HepG2 (cell line): ENCODE data around the gene TRIM31. TPM values are rescaled to one million over a fixed set of nuclear protein-coding genes. Genes with fewer than 3 reads are reported as not detected.

ENCODE experiments used
- CEBPG ChIP-seq: IDR thresholded peaks from 2 replicates; pipeline ENCODE4 v1.6.1; 2016
- EZH2 ChIP-seq: conservative IDR thresholded peaks from 2 replicates; pipeline ENCODE4 v1.6.1; 2012; ENCODE audit warnings: mild to moderate bottlenecking, low read depth, low read length, moderate library complexity
- FOSL1 ChIP-seq: sonication (generic); formaldehyde crosslinking; IDR thresholded peaks from 2 replicates; pipeline ENCODE4 v1.9.0; 2021; ENCODE audit warnings: missing genetic modification reagents, borderline replicate concordance
- FOXJ3 ChIP-seq: sonication (generic); formaldehyde crosslinking; IDR thresholded peaks from 2 replicates; pipeline ENCODE4 v1.4.0; 2020; ENCODE audit warnings: missing genetic modification reagents, mild to moderate bottlenecking, borderline replicate concordance
- HDAC2 ChIP-seq: sonication (generic); formaldehyde crosslinking; IDR thresholded peaks from 2 replicates; pipeline ENCODE4 v1.4.0; 2020; ENCODE audit warnings: missing genetic modification reagents
- HNRNPLL ChIP-seq: fragments of 200-400 bp; formaldehyde crosslinking; IDR thresholded peaks from 2 replicates; pipeline ENCODE4 v1.6.1; 2017; ENCODE audit warnings: mild to moderate bottlenecking, low read depth, low read length; ENCODE audit not compliant: poor library complexity, severe bottlenecking
- IRF9 ChIP-seq: sonication (generic); formaldehyde crosslinking; IDR thresholded peaks from 2 replicates; pipeline ENCODE4 v1.8.0; 2022; ENCODE audit warnings: missing genetic modification reagents, mild to moderate bottlenecking, borderline replicate concordance
- JARID2 ChIP-seq: sonication (generic); formaldehyde crosslinking; IDR thresholded peaks from 2 replicates; pipeline ENCODE4 v1.8.1; 2023; ENCODE audit warnings: missing genetic modification reagents, inconsistent platforms; ENCODE audit not compliant: insufficient replicate concordance
- NBN ChIP-seq: fragments of 450-650 bp; conservative IDR thresholded peaks from 2 replicates; pipeline ENCODE4 v1.6.1; 2017
- PBX2 ChIP-seq: IDR thresholded peaks from 2 replicates; pipeline ENCODE4 v1.6.1; 2016; ENCODE audit warnings: control low read depth
- PRPF4 ChIP-seq: fragments of 200-400 bp; formaldehyde crosslinking; IDR thresholded peaks from 2 replicates; pipeline ENCODE4 v1.6.1; 2016; ENCODE audit warnings: low read length, low read depth; ENCODE audit not compliant: poor library complexity, severe bottlenecking
- RNF2 ChIP-seq: fragments of 450-650 bp; conservative IDR thresholded peaks from 2 replicates; pipeline ENCODE4 v1.6.1; 2016; ENCODE audit warnings: low read depth
- SAP130 ChIP-seq: IDR thresholded peaks from 2 replicates; pipeline ENCODE4 v1.6.1; 2016; ENCODE audit warnings: low read depth
- TBX3 ChIP-seq: fragments of 450-650 bp; IDR thresholded peaks from 2 replicates; pipeline ENCODE4 v1.6.1; 2017; ENCODE audit warnings: antibody characterized with exemption, mild to moderate bottlenecking, inconsistent platforms, borderline replicate concordance
- TP53 ChIP-seq: sonication (generic); formaldehyde crosslinking; conservative IDR thresholded peaks from 2 replicates; pipeline ENCODE4 v1.4.0; 2020; ENCODE audit warnings: missing genetic modification reagents
- U2AF1 ChIP-seq: fragments of 200-400 bp; formaldehyde crosslinking; optimal IDR thresholded peaks from 2 replicates; pipeline ENCODE3; 2017; ENCODE audit warnings: mild to moderate bottlenecking, low read depth, low read length
- USF2 ChIP-seq, 2 experiments: sonication (generic) in 1 of 2; formaldehyde crosslinking in 1 of 2; IDR thresholded peaks; 2 replicates each; pipeline versions ENCODE4 v1.5.1 to v1.6.1; 2011 to 2020; ENCODE audit warnings: borderline replicate concordance in 1 of 2, low read depth in 1 of 2, low read length in 1 of 2, mild to moderate bottlenecking in 1 of 2, missing genetic modification reagents in 1 of 2, moderate library complexity in 1 of 2
- ZFX ChIP-seq: sonication (generic); formaldehyde crosslinking; IDR thresholded peaks from 2 replicates; pipeline ENCODE4 v1.4.0; 2020; ENCODE audit warnings: mild to moderate bottlenecking, low read depth, missing genetic modification reagents, moderate library complexity
- ZNF124 ChIP-seq: sonication (generic); formaldehyde crosslinking; IDR thresholded peaks from 2 replicates; pipeline ENCODE4 v1.4.0; 2020; ENCODE audit warnings: missing genetic modification reagents
- ZNF160 ChIP-seq: sonication (generic); formaldehyde crosslinking; IDR thresholded peaks from 2 replicates; pipeline ENCODE4 v1.8.0; 2022; ENCODE audit warnings: mild to moderate bottlenecking, inconsistent platforms, missing genetic modification reagents
- ZNF414 ChIP-seq: sonication (generic); formaldehyde crosslinking; IDR thresholded peaks from 2 replicates; pipeline ENCODE4 v1.5.0; 2020; ENCODE audit warnings: missing genetic modification reagents
- ZNF557 ChIP-seq: sonication (generic); formaldehyde crosslinking; IDR thresholded peaks from 2 replicates; pipeline ENCODE4 v1.4.0; 2020; ENCODE audit warnings: missing genetic modification reagents
- ZNF660 ChIP-seq: sonication (generic); formaldehyde crosslinking; IDR thresholded peaks from 2 replicates; pipeline ENCODE4 v1.5.1; 2020; ENCODE audit warnings: mild to moderate bottlenecking, low read depth, missing genetic modification reagents, borderline replicate concordance
- ZNF672 ChIP-seq: sonication (generic); formaldehyde crosslinking; IDR thresholded peaks from 2 replicates; pipeline ENCODE4 v1.8.1; 2022; ENCODE audit warnings: missing genetic modification reagents
- ZNF724P ChIP-seq: sonication (generic); formaldehyde crosslinking; IDR thresholded peaks from 2 replicates; pipeline ENCODE4 v1.8.0; 2022; ENCODE audit warnings: missing genetic modification reagents, borderline replicate concordance
- ZNF891 ChIP-seq: sonication (generic); formaldehyde crosslinking; IDR thresholded peaks from 2 replicates; pipeline ENCODE4 v1.5.0; 2020; ENCODE audit warnings: mild to moderate bottlenecking, missing genetic modification reagents
- polyA plus RNA-seq, 8 experiments: library from polyadenylated mRNA; depleted of rRNA in 3 of 8; stranded (reverse) in 7 of 8; unstranded in 1 of 8; fragments of >200 nt; fragmentation: Illumina TruSeq in 4 of 8; extraction: Trizol in 4 of 8; gene quantifications; 2 replicates each; pipeline versions ENCODE4 v1.2.1 to v1.2.3, GENCODE V29; 2011 to 2016; ENCODE audit warnings: low read depth in 4 of 8, missing spikeins in 1 of 8, mixed read lengths in 1 of 8; ENCODE audit not compliant: insufficient read depth in 1 of 8
- total RNA-seq, 5 experiments: library from RNA; depleted of rRNA; stranded (reverse); fragments of >200 nt; fragmentation: Illumina TruSeq; extraction: Trizol; gene quantifications; 2 replicates each; pipeline ENCODE4 v1.2.3, GENCODE V29; 2016; ENCODE audit warnings: low read depth in 1 of 5

TRIM31 gene
- total and polyA plus RNA-seq, 2 of the 13 experiments (the other 11 are each of a cell fraction or from before 2014, with no cell fraction given): 0.13 to 0.51 TPM

- TF ChIP-seq USF2 (IDR thresholded peaks at IDR 0.05; ENCODE audit: low read depth, low read length) (no peak), USF2 (CRISPR knock-in tag; IDR thresholded peaks at IDR 0.05; ENCODE audit: borderline replicate concordance) (no peak), SAP130 (CRISPR knock-in tag) (no peak; the same call in 1 of the 2 replicates), ZNF160 (CRISPR knock-in tag) (no peak), U2AF1 (no peak), EZH2 (no peak), PRPF4 (no peak), TBX3 (no peak), CEBPG (no peak), ZNF660 (CRISPR knock-in tag) (no peak), ZFX (CRISPR knock-in tag) (peak; percentile 79), PBX2 (CRISPR knock-in tag) (no peak), JARID2 (no peak), TP53 (CRISPR knock-in tag) (0 out of 2 replicates have a peak, but pooled peaks have one; percentile 52), ZNF724P (CRISPR knock-in tag) (no peak; the same call in 1 of the 2 replicates), ZNF891 (CRISPR knock-in tag) (peak; percentile 74; the same call in 1 of the 2 replicates), FOSL1 (CRISPR knock-in tag) (no peak), ZNF414 (no peak; the same call in 1 of the 2 replicates), ZNF124 (CRISPR knock-in tag) (no peak), ZNF557 (CRISPR knock-in tag) (no peak; the same call in 1 of the 2 replicates), FOXJ3 (peak; percentile 20; the same call in 1 of the 2 replicates), RNF2 (no peak), ZNF672 (CRISPR knock-in tag) (no peak), HNRNPLL (peak; percentile 6), HDAC2 (CRISPR knock-in tag) (0 out of 2 replicates have a peak, but pooled peaks have one; percentile 5), IRF9 (no peak), NBN (no peak)
Observed at GRCh38 chr6:30075094-30075789, 37.6 kb downstream of the TRIM31 start, which contains the start of gene RNF39 (continued).
